Measurements from ENCODE around the gene CELA3A. TPM values are rescaled to one million over a fixed set of nuclear protein-coding genes. Genes with fewer than 3 reads are reported as not detected.

The CELA3A gene
- polyA plus RNA-seq, result not detected in 3 replicates
- polyA plus RNA-seq (2011; ENCODE audit: low read depth), result not detected
- polyA plus RNA-seq (2011; cell fraction: cytosol; rRNA removed), result not detected in 2 replicates
- polyA plus RNA-seq (2011; cell fraction: nucleus; rRNA removed), result not detected in 2 replicates
- not detected in 2 replicates for polyA plus RNA-seq (2012; ENCODE audit: low replicate concordance)
- not detected in 3 replicates for polyA minus RNA-seq
- polyA minus RNA-seq (2011; cell fraction: cytosol; rRNA and poly(A)+ RNA removed), result not detected
- polyA minus RNA-seq (2011; cell fraction: nucleus; rRNA and poly(A)+ RNA removed), result not detected in 2 replicates

GRCh38 chr1:22001409-22001808, at the start of gene CELA3A:
Gene CELA3A, plus strand, starts transcription at chr1:22001657. Its CDS starts 18 bp downstream, at chr1:22001675.
- Histone ChIP-seq H4K20me1 (ENCODE audit: control insufficient read depth, extremely low read depth, insufficient read depth, low read length) (no peaks in the 10 kb centered on the region), H3K9ac (ENCODE audit: control insufficient read depth, extremely low read depth, insufficient read depth, low read length) (no peak within 1 kb of the TSS), H2AFZ (ENCODE audit: control insufficient read depth, low read length) (no peak within 1 kb of the TSS), H3K27me3 (ENCODE audit: control insufficient read depth, extremely low read depth, insufficient read depth, low read length) (no peaks in the 10 kb centered on the region), H3K36me3 (ENCODE audit: control insufficient read depth in 2 of 2, extremely low read depth in 1 of 2, insufficient read depth in 2 of 2, low read length in 2 of 2) (no peaks in the 10 kb centered on the region), H3K4me3 (ENCODE audit: control insufficient read depth in 2 of 3, extremely low read depth in 1 of 3, insufficient read depth in 2 of 3, low read depth in 1 of 3, low read length in 3 of 3) (no peak within 1 kb of the TSS), H3K79me2 (ENCODE audit: control insufficient read depth, insufficient read depth, low read length) (no peaks in the 10 kb centered on the region), H3K4me2 (ENCODE audit: control insufficient read depth, extremely low read depth, insufficient read depth, low read depth, low read length) (no peak within 1 kb of the TSS), H3K4me1 (ENCODE audit: control insufficient read depth, extremely low read depth, insufficient read depth, low read length) (peaks cover 3% of the 10 kb centered on the region), H3K9me1 (ENCODE audit: control insufficient read depth, extremely low read depth, insufficient read depth, low read length) (no peaks in the 10 kb centered on the region), H3K27ac (ENCODE audit: control insufficient read depth, insufficient read depth, low read length) (no peak within 1 kb of the TSS), H3K9me3 (ENCODE audit: control insufficient read depth, low read depth, low read length) (no peaks in the 10 kb centered on the region)
- DNase-seq (ENCODE audit: low read depth, low spot score) (no peak), FAIRE-seq (no peak)
- dilution Hi-C loops (cut with MboI; ENCODE audit: extremely low pct_ligation_motif_present, low sequenced_read_pairs), result no loop called here
- no peak for TF ChIP-seq CTCF (optimal IDR thresholded peaks at IDR 0.05 in 1 of 3, IDR thresholded peaks at IDR 0.05 in 1 of 3, conservative IDR thresholded peaks at IDR 0.05 in 1 of 3; ENCODE audit: extremely low read depth in 1 of 3, insufficient read depth in 2 of 3, low read length in 3 of 3)
- TF ChIP-seq EZH2 (IDR thresholded peaks at IDR 0.05; ENCODE audit: low read length), result no peak

DNA sequence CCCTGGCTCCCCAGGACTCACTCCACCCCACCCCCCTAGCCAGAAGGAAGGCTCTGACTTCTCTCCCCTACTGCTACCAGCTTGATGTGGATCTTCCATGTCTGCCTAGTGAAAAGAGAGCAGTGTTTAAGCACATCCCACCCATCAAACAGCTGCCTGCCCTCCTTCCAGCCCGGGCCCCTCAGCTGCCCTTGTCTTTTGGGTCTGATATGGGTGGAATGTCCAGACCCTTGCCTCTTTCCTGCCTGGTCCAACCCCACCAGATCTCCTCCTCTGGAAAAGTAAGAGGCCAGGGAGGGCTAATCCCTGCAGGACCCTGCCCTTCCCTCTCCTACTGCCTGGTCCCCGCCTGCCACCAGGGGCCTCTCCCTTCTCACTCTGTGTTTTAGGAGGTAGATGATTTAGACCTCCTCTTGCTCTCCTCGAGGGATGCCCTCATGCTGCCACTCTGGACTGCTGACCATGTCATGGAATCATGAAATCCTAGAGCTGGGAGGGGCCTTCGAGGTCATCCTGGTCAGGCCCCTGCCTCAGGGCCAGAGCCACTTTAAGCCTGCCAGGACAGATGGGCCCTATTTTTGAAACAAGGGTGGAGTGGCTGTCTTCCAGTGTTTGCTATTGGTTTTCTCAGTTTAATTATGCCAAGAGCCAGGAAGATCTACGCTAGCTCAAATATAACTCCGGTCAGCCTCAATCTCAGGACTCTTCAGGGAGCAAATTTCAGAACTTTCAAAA, 48.5 kb upstream of the CELA3A start:
- no peaks in the 10 kb centered on the region for H3K79me2 ChIP-seq (ENCODE audit: control insufficient read depth, insufficient read depth, low read length)
- no peak overlapping the region for H3K4me3 ChIP-seq (ENCODE audit: control insufficient read depth in 2 of 3, extremely low read depth in 1 of 3, insufficient read depth in 2 of 3, low read depth in 1 of 3, low read length in 3 of 3)
- H3K4me2 ChIP-seq (ENCODE audit: control insufficient read depth, extremely low read depth, insufficient read depth, low read depth, low read length), result no peak overlapping the region
- H3K9me1 ChIP-seq (ENCODE audit: control insufficient read depth, extremely low read depth, insufficient read depth, low read length), result no peaks in the 10 kb centered on the region
- no peaks in the 10 kb centered on the region for H4K20me1 ChIP-seq (ENCODE audit: control insufficient read depth, extremely low read depth, insufficient read depth, low read length)
- H3K4me1 ChIP-seq (ENCODE audit: control insufficient read depth, extremely low read depth, insufficient read depth, low read length), result peaks cover 28% of the 10 kb centered on the region
- H3K36me3 ChIP-seq (ENCODE audit: control insufficient read depth in 2 of 2, extremely low read depth in 1 of 2, insufficient read depth in 2 of 2, low read length in 2 of 2), result no peaks in the 10 kb centered on the region
- dilution Hi-C loops (cut with MboI; ENCODE audit: extremely low pct_ligation_motif_present, low sequenced_read_pairs), result no loop called here
- H3K27ac ChIP-seq (ENCODE audit: control insufficient read depth, insufficient read depth, low read length), result no peak overlapping the region
- no peak for DNase-seq (ENCODE audit: low read depth, low spot score)
- TF ChIP-seq CTCF (optimal IDR thresholded peaks at IDR 0.05 in 1 of 3, IDR thresholded peaks at IDR 0.05 in 1 of 3, conservative IDR thresholded peaks at IDR 0.05 in 1 of 3; ENCODE audit: extremely low read depth in 1 of 3, insufficient read depth in 2 of 3, low read length in 3 of 3), result no peak
- H3K27me3 ChIP-seq (ENCODE audit: control insufficient read depth, extremely low read depth, insufficient read depth, low read length), result no peaks in the 10 kb centered on the region
- FAIRE-seq, result no peak
- no peak overlapping the region for H3K9ac ChIP-seq (ENCODE audit: control insufficient read depth, extremely low read depth, insufficient read depth, low read length)
- no peaks in the 10 kb centered on the region for H3K9me3 ChIP-seq (ENCODE audit: control insufficient read depth, low read depth, low read length)
- H2AFZ ChIP-seq (ENCODE audit: control insufficient read depth, low read length), result no peak overlapping the region

Data from keratinocyte (primary cell).